GM23338 (cell line): ENCODE measurements around the gene WRAP53. TPM values are rescaled to one million over a fixed set of nuclear protein-coding genes. Genes with fewer than 3 reads are reported as not detected.
A peak's percentile ranks its signal among the peaks of the same experiment; 100 is the strongest.

ENCODE experiments used
- ATAC-seq: fragments of 200-7000 bp; cut with Tn5 transposase; 3 replicates; pipeline ENCODE4 v1.9.1; 2020
- DNase-seq: peaks from one replicate; pipeline ENCODE4 v3.0.0-alpha.2; 2015; ENCODE audit warnings: low spot score
- H2AFZ ChIP-seq: fragments of 200-600 bp; sonication (generic); 2 replicates; pipeline ENCODE4 v1.8.0; 2016; ENCODE audit warnings: antibody characterized with exemption, mild to moderate bottlenecking, moderate library complexity
- H3F3A ChIP-seq: fragments of 200-600 bp; sonication (generic); replicated peaks from 2 replicates; pipeline ENCODE4 v1.8.0; 2017; ENCODE audit warnings: antibody characterized with exemption, mixed run types, low read depth
- H3K27ac ChIP-seq: fragments of 200-600 bp; sonication (generic); 2 replicates; pipeline ENCODE4 v1.6.1; 2016; ENCODE audit warnings: low read depth
- H3K27me3 ChIP-seq: fragments of 200-600 bp; sonication (generic); 2 replicates; pipeline ENCODE4 v1.8.0; 2016; ENCODE audit warnings: mild to moderate bottlenecking, mixed run types, moderate library complexity; ENCODE audit not compliant: insufficient read depth
- H3K36me3 ChIP-seq: fragments of 200-600 bp; sonication (generic); 2 replicates; pipeline ENCODE4 v1.8.0; 2016; ENCODE audit warnings: mild to moderate bottlenecking; ENCODE audit not compliant: insufficient read depth
- H3K4me1 ChIP-seq: fragments of 200-600 bp; sonication (generic); 2 replicates; pipeline ENCODE4 v1.8.0; 2016; ENCODE audit warnings: mild to moderate bottlenecking, moderate library complexity; ENCODE audit not compliant: insufficient read depth
- H3K4me2 ChIP-seq: fragments of 200-600 bp; sonication (generic); 2 replicates; pipeline ENCODE4 v1.7.1; 2017; ENCODE audit warnings: mixed run types
- H3K4me3 ChIP-seq: fragments of 200-600 bp; sonication (generic); 2 replicates; pipeline ENCODE4 v1.6.1; 2016; ENCODE audit warnings: mixed run types
- H3K79me2 ChIP-seq: fragments of 200-600 bp; sonication (generic); replicated peaks from 2 replicates; pipeline ENCODE4 v1.8.0; 2017; ENCODE audit warnings: mild to moderate bottlenecking; ENCODE audit not compliant: insufficient read depth
- H3K9me2 ChIP-seq: fragments of 200-600 bp; sonication (generic); 2 replicates; pipeline ENCODE4 v1.8.0; 2017; ENCODE audit not compliant: insufficient read depth
- H4K20me1 ChIP-seq: fragments of 200-600 bp; sonication (generic); replicated peaks from 2 replicates; pipeline ENCODE4 v1.8.0; 2017; ENCODE audit warnings: mild to moderate bottlenecking; ENCODE audit not compliant: insufficient read depth
- H3K27ac Mint-ChIP-seq: 2 replicates; pipeline ENCODE4 v1.8.0; 2020; ENCODE audit warnings: inconsistent platforms, mild to moderate bottlenecking, moderate library complexity, mixed read lengths
- H3K27me3 Mint-ChIP-seq: 3 replicates; pipeline ENCODE4 v1.8.0; 2022; ENCODE audit warnings: low read depth, mild to moderate bottlenecking, moderate library complexity, mixed read lengths, inconsistent platforms; ENCODE audit not compliant: insufficient read depth, poor library complexity
- H3K36me3 Mint-ChIP-seq: 3 replicates; pipeline ENCODE4 v1.8.0; 2021; ENCODE audit warnings: low read depth, mild to moderate bottlenecking, inconsistent platforms, moderate library complexity, mixed read lengths
- H3K4me1 Mint-ChIP-seq: 3 replicates; pipeline ENCODE4 v1.8.0; 2020; ENCODE audit warnings: mild to moderate bottlenecking, inconsistent platforms, mixed read lengths
- H3K4me3 Mint-ChIP-seq: 3 replicates; pipeline ENCODE4 v1.8.0; 2021; ENCODE audit warnings: moderate library complexity, mild to moderate bottlenecking, inconsistent platforms, mixed read lengths
- H3K9me3 Mint-ChIP-seq: 3 replicates; pipeline ENCODE4 v1.8.0; 2020; ENCODE audit warnings: moderate library complexity, mild to moderate bottlenecking, inconsistent platforms, mixed read lengths
- CREB1 ChIP-seq: fragments of 250-450 bp; sonication (Bioruptor Pico); IDR thresholded peaks from 2 replicates; pipeline ENCODE4 v1.5.0; 2020; ENCODE audit warnings: low read depth, mild to moderate bottlenecking, moderate library complexity
- CTCF ChIP-seq, 2 experiments: fragments of 200-600 bp in 1 of 2; sonication (generic) in 1 of 2; conservative IDR thresholded peaks; 2 replicates each; pipeline versions ENCODE4 v1.5.1 to v1.6.1; 2016 to 2017; ENCODE audit warnings: antibody characterized with exemption in 2 of 2, low read depth in 2 of 2, mild to moderate bottlenecking in 2 of 2, moderate library complexity in 1 of 2
- ETS1 ChIP-seq: IDR thresholded peaks from 2 replicates; pipeline ENCODE4 v1.6.1; 2016; ENCODE audit warnings: antibody characterized with exemption
- EZH2 ChIP-seq: fragments of 200-600 bp; sonication (generic); IDR thresholded peaks from one replicate; pipeline ENCODE4 v1.8.0; 2017; ENCODE audit warnings: antibody characterized with exemption, mild to moderate bottlenecking, low read depth; ENCODE audit not compliant: unreplicated experiment
- EZH2phosphoT487 ChIP-seq: fragments of 200-600 bp; sonication (generic); IDR thresholded peaks from one replicate; pipeline ENCODE4 v1.8.1; 2018; ENCODE audit warnings: antibody characterized with exemption; ENCODE audit not compliant: unreplicated experiment
- JUNB ChIP-seq: IDR thresholded peaks from one replicate; pipeline ENCODE4 v1.6.1; 2016; ENCODE audit warnings: antibody characterized with exemption; ENCODE audit not compliant: unreplicated experiment
- NANOG ChIP-seq: IDR thresholded peaks from 2 replicates; pipeline ENCODE4 v1.6.1; 2016; ENCODE audit warnings: antibody characterized with exemption, borderline replicate concordance
- POLR2AphosphoS5 ChIP-seq: IDR thresholded peaks from 2 replicates; pipeline ENCODE4 v1.6.1; 2016; ENCODE audit warnings: antibody characterized with exemption, low read depth
- REST ChIP-seq: IDR thresholded peaks from one replicate; pipeline ENCODE4 v1.6.1; 2018; ENCODE audit warnings: antibody characterized with exemption; ENCODE audit not compliant: unreplicated experiment
- STAT1 ChIP-seq: IDR thresholded peaks from one replicate; pipeline ENCODE4 v1.6.1; 2016; ENCODE audit warnings: antibody characterized with exemption; ENCODE audit not compliant: unreplicated experiment
- ZNF331 ChIP-seq: fragments of 250-450 bp; sonication (Bioruptor Pico); IDR thresholded peaks from 2 replicates; pipeline ENCODE4 v1.5.0; 2020; ENCODE audit warnings: low read depth, mild to moderate bottlenecking, moderate library complexity
- ZNF462 ChIP-seq: fragments of 250-450 bp; sonication (Bioruptor Pico); IDR thresholded peaks from 2 replicates; pipeline ENCODE4 v1.5.0; 2020; ENCODE audit warnings: mild to moderate bottlenecking, moderate library complexity
- polyA plus RNA-seq: library from polyadenylated mRNA; unstranded; fragments of >200 nt; fragmentation: Nextera tagmentation; extraction: Ambion mirVana; gene quantifications from 2 replicates; pipeline ENCODE4 v1.2.1, GENCODE V29; 2016
- total RNA-seq: library from RNA; depleted of rRNA; stranded (reverse); fragments of >200 nt; shearing (Covaris generic); gene quantifications from 2 replicates; pipeline ENCODE4 v1.2.3, GENCODE V29; 2014

WRAP53 gene
- total and polyA plus RNA-seq, 2 experiments from 2014 or later: 28.1 to 33.3 TPM

GRCh38 chr17:7712111-7712771 is 24.0 kb downstream of the WRAP53 start:
- peaks cover 43% of the 10 kb centered on the region for H3K4me1 Mint-ChIP-seq
- H3K27ac ChIP-seq: no peak overlapping the region
- no peaks in the 10 kb centered on the region for H4K20me1 ChIP-seq
- TF ChIP-seq POLR2AphosphoS5 (no peak), EZH2 (no peak), NANOG (no peak), STAT1 (no peak), REST (no peak), CREB1 (no peak), EZH2phosphoT487 (no peak), CTCF (conservative IDR thresholded peaks at IDR 0.05; ENCODE audit: low read depth in 2 of 2) (no peak), ZNF462 (no peak), ETS1 (no peak), JUNB (no peak), ZNF331 (CRISPR knock-in tag) (no peak)
- H3K27me3 Mint-ChIP-seq: peaks cover 20% of the 10 kb centered on the region
- ATAC-seq: peak; percentile 10
- no peaks in the 10 kb centered on the region; the same call in 2 of the 3 replicates for H3K9me3 Mint-ChIP-seq
- peak overlapping the region; percentile 42 for H3K4me2 ChIP-seq
- 0 out of 2 replicates have a peak, but pooled peaks cover 8% of the 10 kb centered on the region for H3K9me2 ChIP-seq
- no peak overlapping the region; the same call in 1 of the 2 replicates for H3K4me3 ChIP-seq
- peak; percentile 60 for DNase-seq
- peak overlapping the region; percentile 47 for H3K4me3 Mint-ChIP-seq
- no peak overlapping the region for H3K27ac Mint-ChIP-seq
- H3K79me2 ChIP-seq: no peaks in the 10 kb centered on the region
- H3F3A ChIP-seq: 0 out of 2 replicates have a peak, but pooled peaks cover 9% of the 10 kb centered on the region
- H3K36me3 ChIP-seq: no peaks in the 10 kb centered on the region
- H2AFZ ChIP-seq: no peak overlapping the region
- no peaks in the 10 kb centered on the region for H3K27me3 ChIP-seq
- H3K36me3 Mint-ChIP-seq: 0 out of 3 replicates have a peak, but pooled peaks cover 4% of the 10 kb centered on the region
- peaks cover 30% of the 10 kb centered on the region for H3K4me1 ChIP-seq
